ENCODE results near the gene USH2A.

GRCh38 chr1:215651867-215652266, 771.4 kb downstream of the USH2A start:
- TF ChIP-seq POLR2A (IDR thresholded peaks at IDR 0.05; ENCODE audit: low read length) (no peak), GATA1 (IDR thresholded peaks at IDR 0.05; ENCODE audit: low read depth, low read length) (no peak)
